NB4 (cell line): ENCODE results near the gene FANCE.

Source experiments
- DNase-seq: peaks from one replicate; pipeline ENCODE4 v3.0.0; 2010; ENCODE audit warnings: low read depth
- H3K4me3 ChIP-seq: one replicate; pipeline ENCODE4 v1.5.1; 2011; ENCODE audit warnings: mild to moderate bottlenecking, low read depth, low read length, moderate library complexity
- CTCF ChIP-seq: IDR thresholded peaks from one replicate; pipeline ENCODE4 v1.5.1; 2012; ENCODE audit warnings: low read depth, low read length
- MAX ChIP-seq: IDR thresholded peaks from 2 replicates; pipeline ENCODE4 v1.6.1; 2011; ENCODE audit warnings: low read depth, low read length
- MYC ChIP-seq: IDR thresholded peaks from 2 replicates; pipeline ENCODE4 v1.6.1; 2011; ENCODE audit warnings: low read depth, low read length
- POLR2A ChIP-seq: IDR thresholded peaks from 2 replicates; pipeline ENCODE4 v1.6.1; 2011; ENCODE audit warnings: mild to moderate bottlenecking; ENCODE audit not compliant: insufficient read length; ENCODE audit errors: extremely low read depth

FANCE gene

GRCh38 chr6:35506536-35506935 is 54.4 kb downstream of the FANCE start:
- DNase-seq, result no peak
- TF ChIP-seq CTCF (no peak), POLR2A (no peak), MYC (no peak), MAX (no peak)
- no peak overlapping the region for H3K4me3 ChIP-seq

GRCh38 chr6:35507221-35507620 is 55.1 kb downstream of the FANCE start:
- TF ChIP-seq POLR2A (no peak), MAX (no peak), MYC (no peak), CTCF (no peak)
- no peak for DNase-seq
- H3K4me3 ChIP-seq, result no peak overlapping the region

DNA sequence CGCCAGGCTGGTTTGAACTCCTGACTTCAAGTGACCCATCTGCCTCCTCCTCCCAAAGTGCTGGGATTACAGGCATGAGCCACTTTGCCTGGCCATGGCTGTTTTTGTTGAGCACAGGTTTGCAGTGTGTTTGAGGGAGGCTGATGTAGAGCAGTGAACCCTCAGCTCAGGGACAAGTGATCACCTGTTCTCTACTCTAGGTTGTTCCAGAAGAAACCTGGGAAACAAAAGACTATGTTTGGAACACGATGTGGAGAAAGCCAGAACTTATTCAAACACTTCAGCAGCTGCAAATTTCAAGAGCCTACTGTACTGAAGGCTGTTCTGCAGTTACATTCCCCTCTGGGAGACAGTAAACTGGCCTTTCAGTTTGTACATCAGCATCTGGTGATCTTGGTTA is 55.9 kb downstream of the FANCE start:
- no peak for DNase-seq
- no peak overlapping the region for H3K4me3 ChIP-seq
- TF ChIP-seq MYC (no peak), CTCF (no peak), MAX (no peak), POLR2A (no peak)

DNA sequence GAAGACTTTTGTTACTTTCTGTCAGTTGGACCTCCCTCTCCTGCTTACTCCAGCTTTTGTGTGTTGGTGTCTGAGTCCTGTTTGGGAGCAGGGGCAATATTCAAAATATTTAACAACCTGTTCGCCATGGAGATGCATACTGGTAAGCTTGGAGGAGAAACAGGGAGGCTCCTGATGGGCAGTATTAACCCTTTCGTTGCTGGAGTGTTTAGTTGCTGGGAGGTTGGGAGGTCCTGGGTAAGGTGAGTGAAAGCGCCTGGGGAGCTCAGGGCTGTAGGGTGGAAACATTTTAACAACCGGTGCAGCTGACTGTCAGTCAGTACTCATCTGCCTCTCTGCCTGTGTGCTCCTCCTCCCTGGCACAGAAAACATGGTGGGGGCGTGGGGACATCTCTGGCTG is 56.4 kb downstream of the FANCE start:
- no peak for DNase-seq
- no peak overlapping the region for H3K4me3 ChIP-seq
- TF ChIP-seq POLR2A (no peak), MYC (no peak), MAX (no peak), CTCF (no peak)

- DNase-seq, result no peak
- TF ChIP-seq MYC (no peak), CTCF (no peak), MAX (no peak), POLR2A (no peak)
- no peak overlapping the region for H3K4me3 ChIP-seq
Observed at GRCh38 chr6:35510916-35511561, 58.9 kb downstream of the FANCE start.

- DNase-seq, result no peak
- no peak overlapping the region for H3K4me3 ChIP-seq
- TF ChIP-seq MAX (no peak), MYC (no peak), CTCF (no peak), POLR2A (no peak)
Observed at GRCh38 chr6:35511562-35511941, 59.4 kb downstream of the FANCE start.
